Ovary (tissue), 3 donors: ENCODE results near the gene ACSL6.

Experiments
- POLR2A ChIP-seq: fragments of 450-650 bp; IDR thresholded peaks from one replicate; pipeline ENCODE4 v1.6.1; 2017; ENCODE audit warnings: antibody characterized with exemption, mild to moderate bottlenecking, moderate library complexity
- TF ChIP-seq, protein P1 (sequence below), 3 donors: fragments of 450-650 bp in 2 of 3; fragments of 200-600 bp in 1 of 3; IDR thresholded peaks; one replicate each; pipeline versions ENCODE4 v1.5.1 to v1.8.0; 2016 to 2022; ENCODE audit warnings: antibody characterized with exemption in 3 of 3, mild to moderate bottlenecking in 1 of 3
- donor health status: DM: no; HTN: no; CAD: no.

DNA sequence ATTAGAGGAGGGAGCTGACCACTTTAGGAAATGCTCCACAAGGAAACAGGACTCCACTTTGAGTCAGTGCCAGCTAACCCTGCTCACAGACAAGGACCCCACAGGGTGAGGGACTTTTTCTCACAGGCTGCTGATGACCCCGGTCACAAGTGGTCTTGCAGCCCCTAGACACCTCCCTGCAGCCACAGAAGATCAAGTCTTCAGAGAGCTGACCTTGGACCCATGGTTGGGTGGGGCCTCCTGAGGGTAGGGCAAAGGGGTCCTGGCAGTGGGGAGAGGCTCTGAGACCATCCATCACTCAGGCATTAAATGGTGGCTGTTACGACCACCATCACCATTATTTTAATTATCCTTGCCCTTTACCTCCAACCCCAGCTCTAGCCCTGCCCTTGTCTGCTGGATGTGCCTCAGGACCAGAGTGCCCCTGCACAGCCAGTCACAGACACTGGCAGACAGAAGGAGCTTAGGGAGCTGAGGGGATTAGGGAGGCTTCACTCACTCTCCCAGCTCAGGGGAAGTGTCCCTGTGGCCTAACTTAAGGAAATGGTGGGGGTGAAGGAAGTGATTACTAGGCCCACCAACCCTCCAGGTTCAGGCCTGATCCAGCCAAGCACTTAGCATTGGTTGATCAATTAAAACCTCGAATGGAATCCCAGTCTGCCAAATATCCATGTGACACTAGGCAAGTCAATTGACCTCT lies 1.6 kb downstream of the ACSL6 start:
- TF ChIP-seq, protein P1, sequence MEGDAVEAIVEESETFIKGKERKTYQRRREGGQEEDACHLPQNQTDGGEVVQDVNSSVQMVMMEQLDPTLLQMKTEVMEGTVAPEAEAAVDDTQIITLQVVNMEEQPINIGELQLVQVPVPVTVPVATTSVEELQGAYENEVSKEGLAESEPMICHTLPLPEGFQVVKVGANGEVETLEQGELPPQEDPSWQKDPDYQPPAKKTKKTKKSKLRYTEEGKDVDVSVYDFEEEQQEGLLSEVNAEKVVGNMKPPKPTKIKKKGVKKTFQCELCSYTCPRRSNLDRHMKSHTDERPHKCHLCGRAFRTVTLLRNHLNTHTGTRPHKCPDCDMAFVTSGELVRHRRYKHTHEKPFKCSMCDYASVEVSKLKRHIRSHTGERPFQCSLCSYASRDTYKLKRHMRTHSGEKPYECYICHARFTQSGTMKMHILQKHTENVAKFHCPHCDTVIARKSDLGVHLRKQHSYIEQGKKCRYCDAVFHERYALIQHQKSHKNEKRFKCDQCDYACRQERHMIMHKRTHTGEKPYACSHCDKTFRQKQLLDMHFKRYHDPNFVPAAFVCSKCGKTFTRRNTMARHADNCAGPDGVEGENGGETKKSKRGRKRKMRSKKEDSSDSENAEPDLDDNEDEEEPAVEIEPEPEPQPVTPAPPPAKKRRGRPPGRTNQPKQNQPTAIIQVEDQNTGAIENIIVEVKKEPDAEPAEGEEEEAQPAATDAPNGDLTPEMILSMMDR (IDR thresholded peaks at IDR 0.05) = no peak
- no peak for TF ChIP-seq POLR2A
